ENCODE results near the gene ACY1.

The ACY1 gene

GRCh38 chr3:51961602-51962569 is 21.4 kb upstream of the ACY1 start:
- H3K4me3 Mint-ChIP-seq = no peak overlapping the region
- peaks cover 27% of the 10 kb centered on the region for H3K36me3 Mint-ChIP-seq (ENCODE audit: low read depth)
- peaks cover 55% of the 10 kb centered on the region for H3K4me1 Mint-ChIP-seq
- no peaks in the 10 kb centered on the region for H3K27me3 Mint-ChIP-seq (ENCODE audit: low read depth, poor library complexity)
- DNase-seq = no peak
- no peak for TF ChIP-seq CTCF (IDR thresholded peaks at IDR 0.05)
- peak overlapping the region; percentile 77 for H3K27ac Mint-ChIP-seq
- no peaks in the 10 kb centered on the region for H3K9me3 Mint-ChIP-seq

- Mint-ChIP-seq H3K27me3 (ENCODE audit: low read depth, poor library complexity) (no peaks in the 10 kb centered on the region), H3K4me3 (no peak overlapping the region), H3K9me3 (no peaks in the 10 kb centered on the region), H3K36me3 (ENCODE audit: low read depth) (peaks cover 27% of the 10 kb centered on the region), H3K4me1 (peaks cover 55% of the 10 kb centered on the region), H3K27ac (no peak overlapping the region)
- no peak for TF ChIP-seq CTCF (IDR thresholded peaks at IDR 0.05)
- DNase-seq = no peak
Measured at GRCh38 chr3:51962854-51963530, 20.3 kb upstream of the ACY1 start.

- TF ChIP-seq CTCF (IDR thresholded peaks at IDR 0.05) = no peak
- DNase-seq = peak; percentile 73
- H3K9me3 Mint-ChIP-seq = no peaks in the 10 kb centered on the region
- H3K4me1 Mint-ChIP-seq = peaks cover 66% of the 10 kb centered on the region
- H3K27me3 Mint-ChIP-seq (ENCODE audit: low read depth, poor library complexity) = no peaks in the 10 kb centered on the region
- H3K4me3 Mint-ChIP-seq = peak overlapping the region; percentile 93
- H3K36me3 Mint-ChIP-seq (ENCODE audit: low read depth) = peaks cover 20% of the 10 kb centered on the region
- no peak overlapping the region for H3K27ac Mint-ChIP-seq
Measured at GRCh38 chr3:51963951-51964451, 19.3 kb upstream of the ACY1 start.

- H3K4me1 Mint-ChIP-seq = peaks cover 71% of the 10 kb centered on the region
- TF ChIP-seq CTCF (IDR thresholded peaks at IDR 0.05) = no peak
- no peaks in the 10 kb centered on the region for H3K9me3 Mint-ChIP-seq
- H3K27ac Mint-ChIP-seq = no peak overlapping the region
- H3K36me3 Mint-ChIP-seq (ENCODE audit: low read depth) = peaks cover 20% of the 10 kb centered on the region
- no peak for DNase-seq
- no peaks in the 10 kb centered on the region for H3K27me3 Mint-ChIP-seq (ENCODE audit: low read depth, poor library complexity)
- peak overlapping the region; percentile 93 for H3K4me3 Mint-ChIP-seq
Measured at GRCh38 chr3:51964521-51964920, 18.8 kb upstream of the ACY1 start.

GRCh38 chr3:51966016-51966415 is 17.3 kb upstream of the ACY1 start:
- no peak for DNase-seq
- Mint-ChIP-seq H3K4me3 (peak overlapping the region; percentile 93), H3K4me1 (peaks cover 84% of the 10 kb centered on the region), H3K27me3 (ENCODE audit: low read depth, poor library complexity) (no peaks in the 10 kb centered on the region), H3K36me3 (ENCODE audit: low read depth) (peaks cover 11% of the 10 kb centered on the region), H3K9me3 (no peaks in the 10 kb centered on the region), H3K27ac (peak overlapping the region; percentile 85)
- no peak for TF ChIP-seq CTCF (IDR thresholded peaks at IDR 0.05)

All from nephron progenitor cell (in vitro differentiated cells).